Peyer's patch (tissue), 4 donors: ENCODE data around the gene OTUB1.

Source experiments
- POLR2A ChIP-seq, 2 donors: fragments of 450-650 bp; IDR thresholded peaks; one replicate each; pipeline ENCODE4 v1.5.1; 2017; ENCODE audit warnings: antibody characterized with exemption in 2 of 2, mild to moderate bottlenecking in 2 of 2, moderate library complexity in 2 of 2
- TF ChIP-seq, protein P1 (sequence below), 6 experiments: fragments of 450-650 bp in 4 of 6; fragments of 200-600 bp in 2 of 6; sonication (generic) in 1 of 6; IDR thresholded peaks; one replicate each; pipeline ENCODE4 v1.5.1; 2017 to 2019; ENCODE audit warnings: antibody characterized with exemption in 6 of 6, mild to moderate bottlenecking in 3 of 6, moderate library complexity in 1 of 6

DNA sequence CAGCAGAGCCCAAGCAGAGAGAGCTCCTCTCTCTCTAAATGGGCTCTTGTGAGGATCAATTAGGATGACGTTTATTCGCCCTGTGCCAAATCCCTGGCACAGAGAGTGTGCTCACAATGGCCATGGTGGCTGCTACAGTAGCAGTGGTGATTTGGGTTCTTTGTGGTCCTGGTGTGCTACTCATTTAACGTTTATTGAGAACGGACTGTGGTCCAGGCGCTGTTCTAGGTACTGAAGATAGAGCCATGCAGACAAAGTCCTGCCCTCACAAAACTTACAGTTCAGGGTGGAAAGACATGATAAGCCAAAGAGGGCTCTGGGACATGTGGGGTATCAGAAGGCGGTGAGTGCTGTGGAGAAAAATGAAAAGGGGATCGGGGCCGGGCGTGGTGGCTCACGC, 5.3 kb downstream of the OTUB1 start:
- TF ChIP-seq, protein P1, sequence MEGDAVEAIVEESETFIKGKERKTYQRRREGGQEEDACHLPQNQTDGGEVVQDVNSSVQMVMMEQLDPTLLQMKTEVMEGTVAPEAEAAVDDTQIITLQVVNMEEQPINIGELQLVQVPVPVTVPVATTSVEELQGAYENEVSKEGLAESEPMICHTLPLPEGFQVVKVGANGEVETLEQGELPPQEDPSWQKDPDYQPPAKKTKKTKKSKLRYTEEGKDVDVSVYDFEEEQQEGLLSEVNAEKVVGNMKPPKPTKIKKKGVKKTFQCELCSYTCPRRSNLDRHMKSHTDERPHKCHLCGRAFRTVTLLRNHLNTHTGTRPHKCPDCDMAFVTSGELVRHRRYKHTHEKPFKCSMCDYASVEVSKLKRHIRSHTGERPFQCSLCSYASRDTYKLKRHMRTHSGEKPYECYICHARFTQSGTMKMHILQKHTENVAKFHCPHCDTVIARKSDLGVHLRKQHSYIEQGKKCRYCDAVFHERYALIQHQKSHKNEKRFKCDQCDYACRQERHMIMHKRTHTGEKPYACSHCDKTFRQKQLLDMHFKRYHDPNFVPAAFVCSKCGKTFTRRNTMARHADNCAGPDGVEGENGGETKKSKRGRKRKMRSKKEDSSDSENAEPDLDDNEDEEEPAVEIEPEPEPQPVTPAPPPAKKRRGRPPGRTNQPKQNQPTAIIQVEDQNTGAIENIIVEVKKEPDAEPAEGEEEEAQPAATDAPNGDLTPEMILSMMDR (IDR thresholded peaks at IDR 0.05), result no peak
- TF ChIP-seq POLR2A (IDR thresholded peaks at IDR 0.05), result no peak
